ENCODE results near the gene GOLGA7B.

Gene GOLGA7B

GRCh38 chr10:97818572-97818971 is 31.1 kb upstream of the GOLGA7B start:
- Mint-ChIP-seq H3K36me3 (ENCODE audit: low read depth) (no peaks in the 10 kb centered on the region), H3K27ac (no peak overlapping the region), H3K4me1 (no peaks in the 10 kb centered on the region), H3K9me3 (no peaks in the 10 kb centered on the region), H3K27me3 (ENCODE audit: low read depth) (peaks cover 29% of the 10 kb centered on the region), H3K4me3 (no peak overlapping the region)
- no peak for TF ChIP-seq CTCF (IDR thresholded peaks at IDR 0.05; ENCODE audit: unreplicated experiment in 3 of 3)

DNA sequence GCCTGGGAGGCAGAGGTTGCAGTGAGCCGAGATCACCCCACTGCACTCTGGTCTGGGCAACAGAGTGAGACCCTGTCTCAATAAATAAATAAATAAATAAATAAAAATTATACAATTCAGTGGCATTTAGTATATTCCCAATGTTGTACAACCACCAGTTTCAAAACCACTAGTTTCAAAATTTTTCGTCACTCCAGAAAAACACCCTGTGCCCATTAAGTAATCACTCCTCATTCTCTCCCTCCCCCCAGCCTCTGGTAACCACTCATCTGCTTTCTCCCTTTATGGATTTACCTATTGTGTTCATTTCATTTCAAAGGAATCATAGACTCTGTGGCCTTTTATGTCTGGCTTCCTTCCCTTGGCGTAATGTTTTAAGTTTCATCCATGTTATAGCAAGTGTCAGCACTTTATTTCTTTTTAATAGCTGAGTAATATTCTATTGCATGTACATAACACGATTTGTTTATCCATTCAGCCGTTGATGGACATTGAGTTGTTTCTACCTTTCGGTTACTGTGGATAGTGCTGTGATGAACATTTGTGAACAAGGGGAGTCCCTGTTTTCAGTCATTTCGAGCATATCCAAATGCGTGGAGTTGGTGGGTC is 29.4 kb upstream of the GOLGA7B start:
- peaks cover 1% of the 10 kb centered on the region for H3K4me1 Mint-ChIP-seq
- TF ChIP-seq CTCF (IDR thresholded peaks at IDR 0.05; ENCODE audit: unreplicated experiment in 3 of 3): no peak

GRCh38 chr10:97821308-97822038 is 28.2 kb upstream of the GOLGA7B start:
- Mint-ChIP-seq H3K4me1 (peaks cover 7% of the 10 kb centered on the region), H3K36me3 (ENCODE audit: low read depth) (no peaks in the 10 kb centered on the region), H3K9me3 (no peaks in the 10 kb centered on the region), H3K27ac (no peak overlapping the region), H3K27me3 (ENCODE audit: low read depth) (peaks cover 28% of the 10 kb centered on the region), H3K4me3 (no peak overlapping the region)
- TF ChIP-seq CTCF (IDR thresholded peaks at IDR 0.05; ENCODE audit: unreplicated experiment in 3 of 3): no peak

More for the DNA sequence above, 29.4 kb upstream of the GOLGA7B start:
- H3K27ac Mint-ChIP-seq: no peak overlapping the region
- H3K27me3 Mint-ChIP-seq (ENCODE audit: low read depth): peaks cover 23% of the 10 kb centered on the region
- H3K4me3 Mint-ChIP-seq: no peak overlapping the region
- no peaks in the 10 kb centered on the region for H3K9me3 Mint-ChIP-seq
- no peaks in the 10 kb centered on the region for H3K36me3 Mint-ChIP-seq (ENCODE audit: low read depth)

GRCh38 chr10:97822261-97822687 is 27.4 kb upstream of the GOLGA7B start:
- Mint-ChIP-seq H3K27me3 (ENCODE audit: low read depth) (peaks cover 32% of the 10 kb centered on the region), H3K4me3 (no peak overlapping the region), H3K9me3 (no peaks in the 10 kb centered on the region), H3K27ac (no peak overlapping the region), H3K36me3 (ENCODE audit: low read depth) (no peaks in the 10 kb centered on the region), H3K4me1 (peaks cover 7% of the 10 kb centered on the region)
- TF ChIP-seq CTCF (IDR thresholded peaks at IDR 0.05; ENCODE audit: unreplicated experiment in 3 of 3): no peak

DNA sequence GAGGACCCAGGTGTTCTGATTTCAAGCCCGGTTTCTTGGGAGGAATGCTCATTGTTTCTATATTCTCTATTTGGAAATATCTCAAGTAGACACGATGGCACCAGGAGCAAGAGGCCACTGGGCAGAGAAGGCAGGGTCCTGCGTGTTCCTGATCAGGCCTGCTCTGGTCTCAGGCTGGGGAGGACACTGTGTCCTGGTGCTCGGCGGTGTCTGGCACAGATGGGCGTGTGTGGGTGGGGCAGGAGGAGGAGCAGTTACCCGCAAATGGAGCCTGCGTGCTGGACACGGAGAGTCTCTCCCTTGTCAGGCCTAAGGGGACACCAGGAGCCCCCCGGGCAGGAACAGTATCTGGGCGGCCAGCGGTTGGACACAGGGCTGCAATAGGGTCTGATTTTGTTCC is 25.9 kb upstream of the GOLGA7B start:
- Mint-ChIP-seq H3K27ac (no peak overlapping the region), H3K4me1 (peaks cover 7% of the 10 kb centered on the region), H3K4me3 (no peak overlapping the region), H3K9me3 (no peaks in the 10 kb centered on the region), H3K36me3 (ENCODE audit: low read depth) (no peaks in the 10 kb centered on the region), H3K27me3 (ENCODE audit: low read depth) (peaks cover 27% of the 10 kb centered on the region)
- TF ChIP-seq CTCF (IDR thresholded peaks at IDR 0.05; ENCODE audit: unreplicated experiment in 3 of 3): no peak

All from nephron (organoid).